Stimulated activated CD8-positive, alpha-beta memory T cell treated with anti-CD3 and anti-CD28 coated beads, Interleukin-15, amount 100 ng/mL, for 48 hours (primary cell): ENCODE data around the gene LIMS1.
"Not testable (repeated sequence)": the region's sequence is repeated elsewhere in the genome, so short reads cannot be mapped to it uniquely, and the experiment has no call there.

Experiments
- DNase-seq, 2 donors: peaks; one replicate each; pipeline ENCODE4 v3.0.0-alpha.2; 2020; ENCODE audit warnings: low read depth in 2 of 2

The LIMS1 gene

GRCh38 chr2:108552566-108552965 is 18.3 kb downstream of the LIMS1 start:
- DNase-seq, result no peak

GRCh38 chr2:108553209-108553919 is 19.1 kb downstream of the LIMS1 start:
- no peak for DNase-seq

- DNase-seq, result no peak
These were observed 20.3 kb downstream of the LIMS1 start for GRCh38 chr2:108554528-108554927.

- DNase-seq, result no peak
These were observed 21.3 kb downstream of the LIMS1 start for GRCh38 chr2:108555572-108555971.

GRCh38 chr2:108556581-108556980 is 22.3 kb downstream of the LIMS1 start:
- DNase-seq, result not testable (repeated sequence)

DNA sequence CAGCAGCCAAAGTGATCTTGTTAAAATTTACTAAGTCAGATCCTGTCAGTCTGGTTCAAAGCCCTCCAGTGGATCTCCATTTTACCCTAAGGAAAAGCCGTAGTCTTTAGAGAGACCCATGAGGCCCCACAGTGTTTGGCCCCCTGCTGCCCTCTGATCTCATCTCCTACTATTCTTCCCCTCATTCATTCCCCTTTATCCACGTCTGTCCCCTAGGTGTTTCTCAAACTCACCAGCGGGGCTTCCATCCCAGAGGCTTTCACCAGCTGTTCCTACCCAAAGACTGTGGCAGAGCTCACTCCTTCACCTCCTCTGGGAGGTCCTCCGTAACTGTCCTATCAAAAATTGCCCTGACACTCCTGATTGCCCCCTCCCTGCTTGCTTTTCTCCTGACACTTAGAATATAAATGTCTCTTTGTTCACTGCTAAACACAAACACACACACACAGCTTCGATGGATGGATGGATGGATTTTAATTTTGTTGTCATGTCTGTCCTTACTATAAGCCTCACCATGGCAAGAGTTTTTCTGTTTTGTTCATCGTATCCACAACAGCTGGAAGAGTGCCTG is 26.1 kb downstream of the LIMS1 start:
- DNase-seq, result no peak

DNA sequence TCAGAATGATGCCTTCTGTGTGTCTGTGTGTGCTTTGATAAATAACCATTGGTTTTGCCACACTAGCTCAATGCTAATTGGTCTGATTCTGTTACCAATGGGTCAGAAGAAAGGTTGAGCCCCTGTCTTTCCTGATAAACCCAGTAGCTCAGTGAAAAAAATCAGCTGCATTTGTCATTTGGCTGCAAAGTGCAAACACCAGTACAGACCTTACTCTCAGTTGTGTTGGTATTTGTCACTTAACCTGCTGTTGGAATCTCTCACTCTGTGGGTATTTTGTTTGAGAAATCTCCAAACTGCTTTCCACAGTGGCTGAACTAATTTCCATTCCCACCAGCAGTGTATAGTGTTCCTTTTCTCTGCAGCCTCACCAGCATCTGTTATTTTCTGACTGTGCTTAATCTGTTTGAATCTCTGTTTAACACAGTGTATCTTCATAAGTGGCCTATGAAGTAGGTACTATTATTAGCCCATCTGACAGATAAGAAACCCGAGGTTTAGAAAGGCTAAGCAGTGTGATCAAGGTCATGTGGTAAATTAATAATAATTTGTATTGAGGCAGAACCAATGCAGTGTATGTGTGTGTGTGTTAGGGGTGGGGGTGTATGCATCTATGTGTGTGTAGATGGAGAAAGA is 26.7 kb downstream of the LIMS1 start:
- no peak for DNase-seq

DNA sequence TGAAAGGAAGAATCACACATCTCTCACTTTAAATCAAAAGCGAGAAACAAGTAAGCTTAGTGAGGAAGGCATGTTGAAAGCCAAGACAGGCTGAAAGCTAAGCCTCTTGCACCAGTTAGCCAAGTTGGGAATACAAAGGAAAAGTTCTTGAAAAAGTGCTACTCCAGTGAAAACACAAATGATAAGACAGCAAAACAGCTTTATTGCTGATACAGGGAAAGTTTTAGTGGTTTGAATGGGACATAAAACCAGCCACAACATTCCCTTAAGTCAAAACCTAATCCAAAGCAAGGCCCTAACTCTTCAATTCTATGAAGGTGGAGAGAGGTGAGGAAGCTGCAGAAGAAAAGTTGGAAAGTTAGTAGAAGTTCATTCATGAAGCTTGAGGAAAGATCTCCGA is 28.0 kb downstream of the LIMS1 start:
- no peak for DNase-seq

DNA sequence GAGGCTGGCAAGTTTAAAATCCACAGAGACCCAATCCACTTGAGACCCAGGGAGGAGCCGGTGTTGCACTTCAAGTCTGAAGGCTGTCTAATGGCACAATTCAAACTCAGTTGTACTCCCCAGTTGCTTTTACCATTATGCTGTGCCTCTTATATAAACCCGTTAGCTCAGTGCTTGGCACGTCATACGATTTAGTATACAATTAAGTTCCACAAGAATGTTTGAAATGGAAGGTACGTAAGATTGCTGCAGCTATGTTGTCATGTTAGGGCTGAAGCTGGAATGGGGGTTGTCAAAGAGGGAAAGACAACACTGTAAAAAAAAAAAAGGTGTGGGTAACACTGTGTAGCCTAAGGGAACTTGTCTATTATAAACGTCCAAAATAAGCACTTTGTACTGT is 30.2 kb downstream of the LIMS1 start:
- DNase-seq, result no peak

GRCh38 chr2:108565778-108566375 is 31.6 kb downstream of the LIMS1 start:
- DNase-seq, result no peak

DNA sequence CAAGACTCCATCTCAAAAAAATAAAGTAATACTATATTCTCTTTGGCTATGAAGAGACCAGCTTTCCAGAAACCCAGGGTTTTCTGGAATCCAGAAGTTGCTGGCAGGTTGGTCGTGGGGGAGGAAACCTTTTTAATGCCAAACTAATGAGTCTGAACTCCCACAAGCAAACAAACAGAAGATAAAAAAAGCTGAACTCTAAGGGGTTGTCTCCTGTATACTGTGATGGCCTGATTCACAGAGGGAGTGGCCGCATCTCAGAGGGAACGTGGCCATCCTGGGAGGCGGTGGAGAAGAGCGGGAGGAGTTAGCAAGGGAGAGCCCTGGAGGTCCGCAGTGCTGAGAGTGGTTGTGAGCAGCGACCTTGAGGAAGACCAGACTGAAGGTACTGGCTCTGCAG is 36.1 kb downstream of the LIMS1 start:
- DNase-seq, result no peak

- no peak for DNase-seq
These were observed 37.0 kb downstream of the LIMS1 start for GRCh38 chr2:108571286-108571685.

GRCh38 chr2:108573061-108573460 is 38.8 kb downstream of the LIMS1 start:
- no peak for DNase-seq

DNA sequence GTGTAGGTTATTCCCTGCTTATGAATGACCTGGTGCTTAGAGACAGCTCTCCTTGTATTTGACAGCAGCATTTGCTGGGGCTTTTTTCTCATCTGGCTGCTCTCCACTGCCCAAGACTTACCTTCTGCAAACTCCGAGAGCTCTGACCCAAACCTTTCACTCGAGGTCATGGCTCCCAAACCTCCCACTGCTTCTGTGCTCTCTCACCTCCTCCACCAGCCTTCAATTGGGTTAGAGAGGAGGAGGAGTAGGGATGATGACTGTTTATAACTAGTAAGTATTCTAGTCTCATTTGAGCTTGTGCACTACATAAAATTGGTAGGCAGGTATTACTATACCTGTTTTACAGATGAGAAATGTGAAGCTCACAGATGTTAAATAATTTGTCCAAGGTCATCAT is 40.1 kb downstream of the LIMS1 start:
- DNase-seq, result no peak

DNA sequence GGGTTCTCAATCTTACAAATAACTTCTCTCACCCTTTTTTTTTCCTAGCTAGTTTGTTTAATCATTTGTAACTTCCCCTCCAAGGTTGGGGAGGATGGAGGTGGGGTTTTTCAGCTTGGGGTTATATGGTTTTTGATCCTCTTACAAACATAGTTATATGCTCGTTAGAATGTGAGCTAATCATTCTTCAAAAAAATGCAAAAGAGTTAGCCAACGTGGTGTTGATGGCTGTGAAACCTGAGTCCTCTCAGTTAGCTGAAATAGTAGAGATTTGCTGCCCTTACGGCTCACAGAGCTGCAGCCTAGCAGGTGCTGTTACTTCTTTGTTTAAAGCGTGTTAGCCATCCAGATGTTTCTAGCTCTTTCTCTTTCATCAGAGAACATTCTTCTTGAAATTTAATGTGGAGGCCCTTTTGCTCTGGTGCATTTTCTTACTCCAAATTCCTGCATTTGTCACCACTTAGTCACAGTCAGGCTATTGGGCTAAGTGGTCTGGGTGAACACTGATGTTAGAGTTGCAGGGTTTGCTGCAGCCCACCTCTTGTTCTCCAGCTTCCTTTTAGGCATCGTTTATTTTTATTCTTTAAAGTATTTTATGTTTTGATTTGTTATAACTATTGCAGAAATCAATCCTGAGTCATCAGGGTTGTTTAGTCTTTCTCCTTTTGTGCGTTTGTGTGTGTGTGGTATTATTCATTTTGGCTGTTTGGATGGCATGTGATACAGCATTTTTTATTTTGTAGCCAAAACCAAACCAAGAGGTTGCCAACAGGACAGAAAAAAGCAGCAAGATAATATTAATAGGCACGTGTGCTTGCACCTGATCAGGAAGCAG is 41.1 kb downstream of the LIMS1 start:
- DNase-seq, result no peak

DNA sequence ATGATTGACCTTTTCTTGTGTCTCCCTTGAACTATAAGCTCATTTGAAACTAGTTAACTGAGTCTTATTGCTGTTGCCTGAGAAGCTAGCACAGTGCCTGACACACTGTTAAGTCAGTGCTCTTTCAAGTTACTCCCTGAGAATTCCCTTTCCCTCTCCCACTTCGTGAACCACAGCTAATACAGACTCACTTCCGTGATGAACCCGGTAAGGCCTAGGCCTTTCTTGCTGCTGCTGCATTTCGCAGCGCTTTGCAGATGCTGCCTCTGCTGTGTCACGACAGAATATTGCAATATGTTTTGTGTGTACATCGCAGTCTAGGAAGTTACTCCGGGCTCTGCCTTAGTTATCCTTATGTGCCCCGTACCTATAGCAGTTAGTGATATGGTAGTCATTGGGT is 42.8 kb downstream of the LIMS1 start:
- DNase-seq, result no peak

DNA sequence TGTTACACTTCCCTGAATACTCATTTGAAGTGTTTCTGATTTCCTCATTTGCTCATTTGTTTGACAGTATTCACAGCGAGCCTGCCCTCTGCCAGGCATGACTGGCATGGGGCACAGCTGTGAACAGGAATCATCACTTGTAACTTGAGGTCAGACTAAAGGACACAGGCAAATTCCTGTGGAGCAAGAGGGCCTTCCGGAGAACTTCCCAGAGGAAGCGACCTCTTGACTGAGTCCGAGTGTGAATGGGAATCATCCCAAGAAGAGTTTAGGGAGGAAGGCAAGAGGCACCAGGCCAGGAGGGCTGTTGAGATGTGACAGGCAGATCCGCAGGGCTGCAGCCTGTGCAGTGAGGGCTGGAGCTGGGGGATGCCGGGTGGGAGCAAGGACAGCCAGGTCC is 45.4 kb downstream of the LIMS1 start:
- no peak for DNase-seq

- DNase-seq, result no peak
These were observed 45.8 kb downstream of the LIMS1 start for GRCh38 chr2:108580050-108580449.

- no peak for DNase-seq
These were observed 49.7 kb downstream of the LIMS1 start for GRCh38 chr2:108583903-108584520.

GRCh38 chr2:108585436-108585835 is 51.2 kb downstream of the LIMS1 start:
- no peak for DNase-seq

- DNase-seq, result no peak
These were observed 51.8 kb downstream of the LIMS1 start for GRCh38 chr2:108586116-108586515.

- no peak for DNase-seq
These were observed 52.4 kb downstream of the LIMS1 start for GRCh38 chr2:108586631-108587030.
